Measurements from ENCODE around the gene TGFBR2. TPM values are rescaled to one million over a fixed set of nuclear protein-coding genes. Genes with fewer than 3 reads are reported as not detected.

The TGFBR2 gene
- total and polyA plus RNA-seq, 3 experiments from 2014 or later: 55.3 to 108 (median 56.3) TPM

- no peak overlapping the region for H3K4me3 ChIP-seq (ENCODE audit: low read length)
- Mint-ChIP-seq H3K4me3 (no peak overlapping the region), H3K4me1 (peaks cover 8 to 13% (median 10%) of the 10 kb centered on the region in 3 donors), H3K27ac (no peak overlapping the region), H3K27me3 (peaks cover 0 to 7% of the 10 kb centered on the region in 2 donors), H3K9me3 (peaks cover 0 to 7% (median 0%) of the 10 kb centered on the region in 5 donors), H3K36me3 (peaks cover 0 to 2% (median 0%) of the 10 kb centered on the region in 3 donors)
- no peak for DNase-seq
- H3K36me3 ChIP-seq (ENCODE audit: insufficient read depth, low read length): no peaks in the 10 kb centered on the region
- ChIA-PET CTCF (no interaction called here), POLR2A (no interaction called here)
- H3K9me3 ChIP-seq (ENCODE audit: low read length): no peaks in the 10 kb centered on the region
- H3K27me3 ChIP-seq (ENCODE audit: insufficient read depth, low read length, poor library complexity, severe bottlenecking): no peaks in the 10 kb centered on the region
- peaks cover 12% of the 10 kb centered on the region for H3K4me1 ChIP-seq (ENCODE audit: insufficient read depth, low read length)
- no peak overlapping the region for H3K27ac ChIP-seq (ENCODE audit: low read depth, low read length)
Measured at GRCh38 chr3:30711867-30712266, 105.5 kb downstream of the TGFBR2 start.

- H3K27ac ChIP-seq (ENCODE audit: low read depth, low read length): no peak overlapping the region
- peaks cover 0 to 7% (median 0%) of the 10 kb centered on the region in 5 donors for H3K9me3 Mint-ChIP-seq
- H3K4me3 Mint-ChIP-seq: no peak overlapping the region
- no peak overlapping the region for H3K27ac Mint-ChIP-seq
- no peaks in the 10 kb centered on the region for H3K36me3 Mint-ChIP-seq
- peaks cover 12% of the 10 kb centered on the region for H3K4me1 ChIP-seq (ENCODE audit: insufficient read depth, low read length)
- POLR2A ChIA-PET: no interaction called here
- no peaks in the 10 kb centered on the region for H3K36me3 ChIP-seq (ENCODE audit: insufficient read depth, low read length)
- H3K27me3 Mint-ChIP-seq: peaks cover 0 to 7% of the 10 kb centered on the region in 2 donors
- H3K4me3 ChIP-seq (ENCODE audit: low read length): no peak overlapping the region
- H3K27me3 ChIP-seq (ENCODE audit: insufficient read depth, low read length, poor library complexity, severe bottlenecking): no peaks in the 10 kb centered on the region
- peaks cover 8 to 13% (median 10%) of the 10 kb centered on the region in 3 donors for H3K4me1 Mint-ChIP-seq
- CTCF ChIA-PET: no interaction called here
- H3K9me3 ChIP-seq (ENCODE audit: low read length): no peaks in the 10 kb centered on the region
- DNase-seq: no peak
Measured at GRCh38 chr3:30712991-30713390, 106.6 kb downstream of the TGFBR2 start.

GRCh38 chr3:30713885-30714503 is 107.6 kb downstream of the TGFBR2 start:
- Mint-ChIP-seq H3K27me3 (peaks cover 0 to 11% of the 10 kb centered on the region in 2 donors), H3K4me1 (peaks cover 2 to 4% (median 4%) of the 10 kb centered on the region in 3 donors), H3K9me3 (peaks cover 0 to 7% (median 0%) of the 10 kb centered on the region in 5 donors), H3K27ac (no peak overlapping the region), H3K4me3 (no peak overlapping the region), H3K36me3 (no peaks in the 10 kb centered on the region)
- Histone ChIP-seq H3K36me3 (ENCODE audit: insufficient read depth, low read length) (no peaks in the 10 kb centered on the region), H3K27ac (ENCODE audit: low read depth, low read length) (no peak overlapping the region), H3K9me3 (ENCODE audit: low read length) (no peaks in the 10 kb centered on the region), H3K27me3 (ENCODE audit: insufficient read depth, low read length, poor library complexity, severe bottlenecking) (no peaks in the 10 kb centered on the region), H3K4me1 (ENCODE audit: insufficient read depth, low read length) (peaks cover 4% of the 10 kb centered on the region), H3K4me3 (ENCODE audit: low read length) (no peak overlapping the region)
- ChIA-PET CTCF (no interaction called here), POLR2A (no interaction called here)
- DNase-seq: no peak

GRCh38 chr3:30719536-30719935 is 113.1 kb downstream of the TGFBR2 start:
- Mint-ChIP-seq H3K9me3 (peaks cover 0 to 7% (median 0%) of the 10 kb centered on the region in 5 donors), H3K27me3 (peaks cover 9 to 29% of the 10 kb centered on the region in 2 donors), H3K36me3 (peaks cover 0 to 5% (median 0%) of the 10 kb centered on the region in 3 donors), H3K4me3 (no peak overlapping the region), H3K27ac (no peak overlapping the region), H3K4me1 (no peaks in the 10 kb centered on the region)
- Histone ChIP-seq H3K9me3 (ENCODE audit: low read length) (no peaks in the 10 kb centered on the region), H3K4me1 (ENCODE audit: insufficient read depth, low read length) (no peaks in the 10 kb centered on the region), H3K36me3 (ENCODE audit: insufficient read depth, low read length) (no peaks in the 10 kb centered on the region), H3K4me3 (ENCODE audit: low read length) (no peak overlapping the region), H3K27ac (ENCODE audit: low read depth, low read length) (no peak overlapping the region), H3K27me3 (ENCODE audit: insufficient read depth, low read length, poor library complexity, severe bottlenecking) (no peaks in the 10 kb centered on the region)
- DNase-seq: no peak
- CTCF ChIA-PET: no interaction called here
- POLR2A ChIA-PET: interaction anchor here (0.6 kb wide), 1 partner anchor 447 kb away, joined by 3 read pairs; no protein-coding TSS in a partner anchor

- no peak for DNase-seq
- no peak overlapping the region for H3K27ac Mint-ChIP-seq
- no peaks in the 10 kb centered on the region for H3K27me3 ChIP-seq (ENCODE audit: insufficient read depth, low read length, poor library complexity, severe bottlenecking)
- H3K36me3 Mint-ChIP-seq: peaks cover 0 to 12% (median 2%) of the 10 kb centered on the region in 3 donors
- H3K36me3 ChIP-seq (ENCODE audit: insufficient read depth, low read length): no peaks in the 10 kb centered on the region
- no peak overlapping the region for H3K4me3 Mint-ChIP-seq
- peaks cover 0 to 2% (median 0%) of the 10 kb centered on the region in 5 donors for H3K9me3 Mint-ChIP-seq
- H3K4me1 Mint-ChIP-seq: no peaks in the 10 kb centered on the region
- no peak overlapping the region for H3K27ac ChIP-seq (ENCODE audit: low read depth, low read length)
- POLR2A ChIA-PET: interaction anchor here (0.6 kb wide), 1 partner anchor 26 kb away, joined by 4 read pairs; no protein-coding TSS in a partner anchor
- H3K9me3 ChIP-seq (ENCODE audit: low read length): no peaks in the 10 kb centered on the region
- no peaks in the 10 kb centered on the region for H3K4me1 ChIP-seq (ENCODE audit: insufficient read depth, low read length)
- peaks cover 9 to 23% of the 10 kb centered on the region in 2 donors for H3K27me3 Mint-ChIP-seq
- CTCF ChIA-PET: no interaction called here
- no peak overlapping the region for H3K4me3 ChIP-seq (ENCODE audit: low read length)
Measured at GRCh38 chr3:30720586-30721313, 114.3 kb downstream of the TGFBR2 start.

GRCh38 chr3:30721314-30721634 is 114.9 kb downstream of the TGFBR2 start:
- Mint-ChIP-seq H3K4me1 (no peaks in the 10 kb centered on the region), H3K27ac (no peak overlapping the region), H3K4me3 (no peak overlapping the region), H3K9me3 (peaks cover 0 to 2% (median 0%) of the 10 kb centered on the region in 5 donors), H3K36me3 (peaks cover 0 to 12% (median 2%) of the 10 kb centered on the region in 3 donors), H3K27me3 (peaks cover 9 to 23% of the 10 kb centered on the region in 2 donors)
- DNase-seq: no peak
- H3K27me3 ChIP-seq (ENCODE audit: insufficient read depth, low read length, poor library complexity, severe bottlenecking): no peaks in the 10 kb centered on the region
- ChIA-PET CTCF (no interaction called here), POLR2A (interaction anchor here (0.6 kb wide), 1 partner anchor 27 kb away, joined by 4 read pairs; no protein-coding TSS in a partner anchor)
- H3K4me3 ChIP-seq (ENCODE audit: low read length): no peak overlapping the region
- H3K9me3 ChIP-seq (ENCODE audit: low read length): no peaks in the 10 kb centered on the region
- no peak overlapping the region for H3K27ac ChIP-seq (ENCODE audit: low read depth, low read length)
- H3K36me3 ChIP-seq (ENCODE audit: insufficient read depth, low read length): no peaks in the 10 kb centered on the region
- H3K4me1 ChIP-seq (ENCODE audit: insufficient read depth, low read length): no peaks in the 10 kb centered on the region

- Histone ChIP-seq H3K4me3 (ENCODE audit: low read length) (no peak overlapping the region), H3K27me3 (ENCODE audit: insufficient read depth, low read length, poor library complexity, severe bottlenecking) (no peaks in the 10 kb centered on the region), H3K9me3 (ENCODE audit: low read length) (no peaks in the 10 kb centered on the region), H3K4me1 (ENCODE audit: insufficient read depth, low read length) (no peaks in the 10 kb centered on the region), H3K36me3 (ENCODE audit: insufficient read depth, low read length) (no peaks in the 10 kb centered on the region), H3K27ac (ENCODE audit: low read depth, low read length) (no peak overlapping the region)
- H3K4me1 Mint-ChIP-seq: no peaks in the 10 kb centered on the region
- no peaks in the 10 kb centered on the region for H3K9me3 Mint-ChIP-seq
- CTCF ChIA-PET: no interaction called here
- H3K27me3 Mint-ChIP-seq: peaks cover 9 to 22% of the 10 kb centered on the region in 2 donors
- POLR2A ChIA-PET: no interaction called here
- no peak overlapping the region for H3K4me3 Mint-ChIP-seq
- no peak overlapping the region for H3K27ac Mint-ChIP-seq
- peaks cover 0 to 12% (median 2%) of the 10 kb centered on the region in 3 donors for H3K36me3 Mint-ChIP-seq
- no peak for DNase-seq
Measured at GRCh38 chr3:30723211-30723610, 116.8 kb downstream of the TGFBR2 start.

GRCh38 chr3:30724863-30725262 is 118.5 kb downstream of the TGFBR2 start:
- peaks cover 0 to 7% (median 2%) of the 10 kb centered on the region in 3 donors for H3K36me3 Mint-ChIP-seq
- peaks cover 10 to 11% (median 10%) of the 10 kb centered on the region in 3 donors for H3K4me1 Mint-ChIP-seq
- H3K4me3 Mint-ChIP-seq: no peak overlapping the region
- DNase-seq: no peak
- no peaks in the 10 kb centered on the region for H3K36me3 ChIP-seq (ENCODE audit: insufficient read depth, low read length)
- H3K27me3 Mint-ChIP-seq: peaks cover 6 to 12% of the 10 kb centered on the region in 2 donors
- peaks cover 3% of the 10 kb centered on the region for H3K4me1 ChIP-seq (ENCODE audit: insufficient read depth, low read length)
- ChIA-PET POLR2A (no interaction called here), CTCF (no interaction called here)
- no peak overlapping the region for H3K27ac ChIP-seq (ENCODE audit: low read depth, low read length)
- H3K9me3 ChIP-seq (ENCODE audit: low read length): no peaks in the 10 kb centered on the region
- H3K9me3 Mint-ChIP-seq: no peaks in the 10 kb centered on the region
- no peak overlapping the region for H3K27ac Mint-ChIP-seq
- H3K27me3 ChIP-seq (ENCODE audit: insufficient read depth, low read length, poor library complexity, severe bottlenecking): no peaks in the 10 kb centered on the region
- no peak overlapping the region for H3K4me3 ChIP-seq (ENCODE audit: low read length)

Measured in CD8-positive, alpha-beta memory T cell (primary cell).